ENCODE results near the gene MLH3.

- TF ChIP-seq CTCF (IDR thresholded peaks at IDR 0.05) (no peak), POLR2A (IDR thresholded peaks at IDR 0.05; ENCODE audit: low read depth) (no peak), EP300 (IDR thresholded peaks at IDR 0.05) (no peak)
Measured at GRCh38 chr14:75051556-75051899, 261 bp upstream of the MLH3 start.

All from esophagus muscularis mucosa (tissue), 4 donors.